T1000 (cell line): ENCODE results near the gene CYTH3.
"Not testable (repeated sequence)": the region's sequence is repeated elsewhere in the genome, so short reads cannot be mapped to it uniquely, and the experiment has no call there.

Experiments
- DNase-seq: peaks from one replicate; lab custom pipeline; 2025; ENCODE audit warnings: mixed read lengths; lab: John Stamatoyannopoulos, UW

The CYTH3 gene

GRCh38 chr7:6151527-6151926 lies 120.9 kb downstream of the CYTH3 start:
- DNase-seq = not testable (repeated sequence)

GRCh38 chr7:6149996-6150395 lies 122.4 kb downstream of the CYTH3 start:
- no peak for DNase-seq

GRCh38 chr7:6148724-6149360 lies 123.6 kb downstream of the CYTH3 start:
- DNase-seq = no peak

GRCh38 chr7:6147627-6148026 lies 124.8 kb downstream of the CYTH3 start:
- no peak for DNase-seq

- no peak for DNase-seq
Measured at GRCh38 chr7:6146666-6147065, 125.8 kb downstream of the CYTH3 start.

GRCh38 chr7:6143997-6144396 lies 128.4 kb downstream of the CYTH3 start:
- no peak for DNase-seq

GRCh38 chr7:6142871-6143380 lies 129.5 kb downstream of the CYTH3 start:
- DNase-seq = no peak

- no peak for DNase-seq
Measured at GRCh38 chr7:6139189-6139996, 133.0 kb downstream of the CYTH3 start.

- no peak for DNase-seq
Measured at GRCh38 chr7:6136475-6136874, 135.9 kb downstream of the CYTH3 start.

GRCh38 chr7:6133249-6133648 lies 139.2 kb downstream of the CYTH3 start:
- no peak for DNase-seq

GRCh38 chr7:6130007-6130587 lies 142.3 kb downstream of the CYTH3 start:
- no peak for DNase-seq

- no peak for DNase-seq
Measured at GRCh38 chr7:6128205-6128604, 144.2 kb downstream of the CYTH3 start.

- no peak for DNase-seq
Measured at GRCh38 chr7:6127110-6127490, 145.3 kb downstream of the CYTH3 start.

GRCh38 chr7:6123843-6124242 lies 148.6 kb downstream of the CYTH3 start:
- DNase-seq = no peak

- DNase-seq = no peak
Measured at GRCh38 chr7:6121141-6121540, 151.3 kb downstream of the CYTH3 start.

- no peak for DNase-seq
Measured at GRCh38 chr7:6117533-6117932, 154.9 kb downstream of the CYTH3 start.

- no peak for DNase-seq
Measured at GRCh38 chr7:6116211-6116610, 156.2 kb downstream of the CYTH3 start.
